Nephron progenitor cell (in vitro differentiated cells): ENCODE results near the gene MXD1.

Experiments
- DNase-seq: peaks from one replicate; pipeline ENCODE4 v3.0.0; 2021
- H3K27ac Mint-ChIP-seq: 2 replicates; pipeline ENCODE4 v1.8.0; 2021; ENCODE audit warnings: mild to moderate bottlenecking, moderate library complexity, mixed read lengths
- H3K27me3 Mint-ChIP-seq: 2 replicates; pipeline ENCODE4 v1.8.0; 2021; ENCODE audit warnings: mild to moderate bottlenecking, low read depth, mixed read lengths; ENCODE audit not compliant: poor library complexity
- H3K36me3 Mint-ChIP-seq: 2 replicates; pipeline ENCODE4 v1.8.0; 2021; ENCODE audit warnings: low read depth, mixed read lengths
- H3K4me1 Mint-ChIP-seq: 2 replicates; pipeline ENCODE4 v1.8.0; 2021; ENCODE audit warnings: mixed read lengths
- H3K4me3 Mint-ChIP-seq: 2 replicates; pipeline ENCODE4 v1.8.0; 2021; ENCODE audit warnings: mild to moderate bottlenecking, moderate library complexity, mixed read lengths
- H3K9me3 Mint-ChIP-seq: 2 replicates; pipeline ENCODE4 v1.8.0; 2021; ENCODE audit warnings: mild to moderate bottlenecking, moderate library complexity, mixed read lengths
- TF ChIP-seq, protein P1 (sequence below): fragments of 200-600 bp; sonication (generic); IDR thresholded peaks from 2 replicates; pipeline ENCODE4 v1.5.0; 2021; ENCODE audit warnings: antibody characterized with exemption

Gene MXD1

DNA sequence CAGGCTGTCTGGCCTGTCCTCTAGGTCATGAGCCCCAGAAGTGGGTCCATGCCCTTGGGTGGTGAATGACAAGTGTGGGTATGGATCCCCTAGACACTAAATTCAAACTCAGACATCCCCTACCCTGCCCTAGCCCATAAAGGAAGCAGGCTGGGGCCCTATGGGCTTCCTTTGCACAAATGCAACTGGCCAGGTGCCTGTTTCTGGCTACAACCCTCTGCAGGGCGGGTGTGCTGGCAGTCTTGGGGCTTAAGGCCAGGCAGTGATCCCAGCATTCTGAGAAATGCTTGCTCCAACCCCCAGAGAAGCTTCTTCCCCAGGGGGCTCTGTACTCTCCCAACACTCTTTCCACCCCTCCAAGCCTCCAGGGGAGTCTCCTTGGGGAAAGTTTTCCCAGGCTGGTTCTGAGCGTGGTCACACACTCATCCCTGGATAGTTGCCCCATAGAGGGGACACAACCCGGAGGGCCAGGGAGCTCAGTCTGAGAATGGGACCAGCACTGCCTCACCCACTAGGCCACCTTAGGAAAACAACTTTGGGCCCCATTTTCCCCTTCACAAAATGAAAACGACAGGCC lies 63.1 kb downstream of the MXD1 start:
- Mint-ChIP-seq H3K27me3 (peaks cover 4% of the 10 kb centered on the region), H3K36me3 (no peaks in the 10 kb centered on the region), H3K9me3 (no peaks in the 10 kb centered on the region), H3K4me3 (no peak overlapping the region), H3K27ac (no peak overlapping the region), H3K4me1 (peaks cover 24% of the 10 kb centered on the region)
- no peak for DNase-seq
- TF ChIP-seq, protein P1, sequence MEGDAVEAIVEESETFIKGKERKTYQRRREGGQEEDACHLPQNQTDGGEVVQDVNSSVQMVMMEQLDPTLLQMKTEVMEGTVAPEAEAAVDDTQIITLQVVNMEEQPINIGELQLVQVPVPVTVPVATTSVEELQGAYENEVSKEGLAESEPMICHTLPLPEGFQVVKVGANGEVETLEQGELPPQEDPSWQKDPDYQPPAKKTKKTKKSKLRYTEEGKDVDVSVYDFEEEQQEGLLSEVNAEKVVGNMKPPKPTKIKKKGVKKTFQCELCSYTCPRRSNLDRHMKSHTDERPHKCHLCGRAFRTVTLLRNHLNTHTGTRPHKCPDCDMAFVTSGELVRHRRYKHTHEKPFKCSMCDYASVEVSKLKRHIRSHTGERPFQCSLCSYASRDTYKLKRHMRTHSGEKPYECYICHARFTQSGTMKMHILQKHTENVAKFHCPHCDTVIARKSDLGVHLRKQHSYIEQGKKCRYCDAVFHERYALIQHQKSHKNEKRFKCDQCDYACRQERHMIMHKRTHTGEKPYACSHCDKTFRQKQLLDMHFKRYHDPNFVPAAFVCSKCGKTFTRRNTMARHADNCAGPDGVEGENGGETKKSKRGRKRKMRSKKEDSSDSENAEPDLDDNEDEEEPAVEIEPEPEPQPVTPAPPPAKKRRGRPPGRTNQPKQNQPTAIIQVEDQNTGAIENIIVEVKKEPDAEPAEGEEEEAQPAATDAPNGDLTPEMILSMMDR, result no peak

DNA sequence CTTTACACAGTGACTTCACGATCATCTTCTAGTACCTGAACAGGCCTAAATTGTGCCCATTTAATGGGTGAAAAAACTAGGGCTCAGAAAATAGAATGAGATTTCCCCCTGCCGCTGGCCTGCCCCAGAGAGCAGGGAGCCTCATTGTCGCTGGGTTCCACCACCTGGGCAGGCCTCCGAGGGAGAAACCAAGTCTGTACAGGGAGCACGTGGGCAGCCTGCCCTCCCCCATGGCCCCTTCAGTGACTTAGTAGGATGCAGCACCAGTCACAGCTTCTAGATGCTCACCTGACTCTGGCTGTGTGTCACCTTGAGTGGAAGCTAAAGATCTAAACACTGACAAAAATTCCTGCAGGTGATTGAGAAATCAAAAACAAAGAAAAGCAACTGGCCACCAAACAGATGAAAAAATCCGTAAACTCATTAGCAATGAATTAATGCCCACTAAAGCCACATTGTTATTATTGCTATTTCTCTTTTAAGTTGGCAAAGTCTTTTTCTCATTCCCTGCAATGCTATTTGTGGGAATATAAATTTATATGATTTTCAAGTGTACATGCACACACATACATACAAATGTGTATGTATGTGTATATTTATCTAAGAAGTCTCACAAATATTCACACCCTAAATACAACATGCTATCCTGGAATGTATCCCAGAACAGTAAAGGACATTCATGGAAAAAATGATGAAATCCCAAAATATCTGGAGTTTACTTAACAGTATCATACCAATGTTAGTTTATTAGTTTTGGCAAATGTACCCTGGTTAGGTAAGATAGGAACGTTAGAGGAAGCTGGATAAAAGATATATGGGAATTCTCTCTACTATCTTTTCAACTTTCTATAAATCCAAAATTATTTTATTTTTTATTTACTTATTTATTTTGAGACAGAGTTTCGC lies 65.2 kb downstream of the MXD1 start:
- no peaks in the 10 kb centered on the region for H3K36me3 Mint-ChIP-seq
- TF ChIP-seq, protein P1, result no peak
- H3K9me3 Mint-ChIP-seq, result peaks cover 3% of the 10 kb centered on the region
- no peak overlapping the region for H3K4me3 Mint-ChIP-seq
- DNase-seq, result no peak
- peaks cover 15% of the 10 kb centered on the region for H3K4me1 Mint-ChIP-seq
- H3K27ac Mint-ChIP-seq, result no peak overlapping the region
- H3K27me3 Mint-ChIP-seq, result peaks cover 4% of the 10 kb centered on the region

DNA sequence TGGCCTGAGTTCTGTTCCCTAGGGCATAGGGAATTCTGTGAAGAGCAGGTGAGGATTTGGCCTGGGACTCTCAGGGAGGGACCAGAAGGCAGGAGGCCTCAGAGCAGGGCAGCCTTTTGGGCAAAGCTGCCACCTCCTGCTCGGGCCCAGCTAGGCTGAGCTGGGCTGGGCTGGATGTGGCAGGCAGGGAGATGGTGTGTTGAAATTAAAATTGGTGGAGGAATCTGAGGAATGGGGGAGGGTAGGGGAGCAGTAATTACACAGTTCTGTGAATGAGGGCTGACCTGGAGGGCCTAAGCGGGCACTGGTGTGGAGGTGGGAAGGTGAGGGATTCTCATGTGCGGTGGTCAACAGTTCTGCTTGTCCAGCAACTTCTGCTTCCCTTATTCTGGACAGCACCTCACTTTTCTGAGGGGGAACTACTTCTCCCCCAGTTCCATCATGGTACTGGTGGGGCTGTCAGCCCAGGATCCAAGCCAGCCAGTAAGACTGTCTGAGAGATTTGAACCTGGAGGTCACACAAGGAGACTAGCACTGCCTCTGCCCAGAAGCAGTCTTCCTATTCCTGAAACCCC lies 68.6 kb downstream of the MXD1 start:
- peaks cover 5% of the 10 kb centered on the region for H3K9me3 Mint-ChIP-seq
- H3K27ac Mint-ChIP-seq, result no peak overlapping the region
- peaks cover 10% of the 10 kb centered on the region for H3K4me1 Mint-ChIP-seq
- no peaks in the 10 kb centered on the region for H3K27me3 Mint-ChIP-seq
- no peaks in the 10 kb centered on the region for H3K36me3 Mint-ChIP-seq
- TF ChIP-seq, protein P1, result no peak
- DNase-seq, result no peak
- H3K4me3 Mint-ChIP-seq, result no peak overlapping the region

DNA sequence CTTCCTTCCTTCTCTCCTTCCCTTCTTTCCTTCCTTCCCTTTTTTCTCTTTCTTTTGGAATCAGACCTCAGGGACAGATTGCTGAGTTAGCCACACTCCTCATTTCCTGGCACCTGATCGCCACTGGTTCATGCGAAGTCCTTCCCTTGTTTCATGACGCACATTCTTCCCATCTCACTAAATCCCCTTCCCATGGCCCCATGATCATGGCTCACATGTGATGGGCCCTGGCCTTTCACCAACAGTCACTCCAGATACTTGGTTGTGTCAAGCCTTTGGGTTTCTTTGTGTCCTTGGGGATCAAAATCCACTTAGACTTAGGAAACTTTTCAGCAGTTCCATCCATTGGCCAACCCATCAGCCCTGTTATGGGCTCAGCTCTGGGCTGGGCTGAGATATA lies 70.3 kb downstream of the MXD1 start:
- TF ChIP-seq, protein P1, result no peak
- Mint-ChIP-seq H3K4me1 (peaks cover 13% of the 10 kb centered on the region), H3K27ac (no peak overlapping the region), H3K27me3 (no peaks in the 10 kb centered on the region), H3K36me3 (no peaks in the 10 kb centered on the region), H3K4me3 (no peak overlapping the region), H3K9me3 (peaks cover 5% of the 10 kb centered on the region)
- DNase-seq, result no peak

DNA sequence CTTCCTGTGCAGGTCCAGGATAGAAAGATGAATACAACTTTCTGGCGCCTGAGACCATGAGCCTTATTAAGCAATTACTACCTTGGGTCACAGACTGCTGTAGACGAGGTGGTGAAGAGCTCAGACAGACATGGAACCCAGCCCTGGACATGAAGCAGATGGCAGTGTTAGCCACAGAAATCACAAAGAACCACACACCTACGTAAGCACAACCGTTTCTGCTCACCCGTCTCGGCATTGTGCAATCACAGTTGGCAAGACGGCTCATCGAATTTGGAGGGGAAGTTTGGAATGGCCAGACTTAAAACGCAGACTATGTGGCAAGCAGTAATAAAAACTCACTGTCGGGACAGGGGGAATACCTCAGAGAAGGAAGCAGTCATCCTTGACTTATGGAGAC lies 70.8 kb downstream of the MXD1 start:
- Mint-ChIP-seq H3K4me1 (peaks cover 13% of the 10 kb centered on the region), H3K9me3 (peaks cover 5% of the 10 kb centered on the region), H3K27me3 (no peaks in the 10 kb centered on the region), H3K27ac (peak overlapping the region; percentile 23), H3K4me3 (no peak overlapping the region), H3K36me3 (no peaks in the 10 kb centered on the region)
- TF ChIP-seq, protein P1, result no peak
- DNase-seq, result no peak
